HTERT RPE-1 (cell line): ENCODE results near the gene THADA.

Experiments used
- in situ Hi-C: fragments of 300-500 bp; cut with MboI; formaldehyde crosslinking; loops from 4 replicates; pipeline ENCODE4 v1.14.3; 2020; ENCODE audit warnings: low sequenced_read_pairs

THADA gene

GRCh38 chr2:43367012-43367782 is 228.6 kb downstream of the THADA start:
- in situ Hi-C loops, result no loop called here

GRCh38 chr2:43363120-43363519 is 232.7 kb downstream of the THADA start:
- in situ Hi-C loops, result no loop called here

- in situ Hi-C loops, result no loop called here
These were observed 234.6 kb downstream of the THADA start for GRCh38 chr2:43361286-43361685.

- in situ Hi-C loops, result no loop called here
These were observed 235.7 kb downstream of the THADA start for GRCh38 chr2:43360137-43360536.

GRCh38 chr2:43358410-43359201 is 237.2 kb downstream of the THADA start:
- in situ Hi-C loops, result no loop called here

GRCh38 chr2:43356774-43357173 is 239.1 kb downstream of the THADA start:
- in situ Hi-C loops, result no loop called here

- in situ Hi-C loops, result no loop called here
These were observed 240.4 kb downstream of the THADA start for GRCh38 chr2:43355399-43355798.

GRCh38 chr2:43349904-43350303 is 245.9 kb downstream of the THADA start:
- in situ Hi-C loops, result no loop called here

- in situ Hi-C loops, result no loop called here
These were observed 246.8 kb downstream of the THADA start for GRCh38 chr2:43348908-43349661.

- in situ Hi-C loops, result no loop called here
These were observed 248.1 kb downstream of the THADA start for GRCh38 chr2:43347746-43348145.

- in situ Hi-C loops, result no loop called here
These were observed 249.0 kb downstream of the THADA start for GRCh38 chr2:43346602-43347567.

GRCh38 chr2:43345872-43346271 is 250.0 kb downstream of the THADA start:
- in situ Hi-C loops, result no loop called here

GRCh38 chr2:43345391-43345813 is 250.4 kb downstream of the THADA start:
- in situ Hi-C loops, result no loop called here

- in situ Hi-C loops, result no loop called here
These were observed 250.9 kb downstream of the THADA start for GRCh38 chr2:43344868-43345373.

- in situ Hi-C loops, result no loop called here
These were observed 252.1 kb downstream of the THADA start for GRCh38 chr2:43343573-43344304.

GRCh38 chr2:43341959-43342757 is 253.7 kb downstream of the THADA start:
- in situ Hi-C loops, result no loop called here

GRCh38 chr2:43340945-43341356 is 254.9 kb downstream of the THADA start:
- in situ Hi-C loops, result no loop called here

- in situ Hi-C loops, result no loop called here
These were observed 255.8 kb downstream of the THADA start for GRCh38 chr2:43340066-43340465.
